Measurements from ENCODE around the gene ZFHX3. TPM values are rescaled to one million over a fixed set of nuclear protein-coding genes. Genes with fewer than 3 reads are reported as not detected.
A peak's percentile ranks its signal among the peaks of the same experiment; 100 is the strongest.
"Not testable (repeated sequence)": the region's sequence is repeated elsewhere in the genome, so short reads cannot be mapped to it uniquely, and the experiment has no call there.

Gene ZFHX3
- total and polyA plus RNA-seq, 3 donors from 2014 or later: 3.3 to 19.9 (median 15.7) TPM

GRCh38 chr16:72997141-72997542 lies 50.8 kb downstream of the ZFHX3 start:
- H3K36me3 ChIP-seq (ENCODE audit: low read depth, missing control alignments): no peaks in the 10 kb centered on the region
- H3K4me1 ChIP-seq: peaks cover 5% of the 10 kb centered on the region
- TF ChIP-seq POLR2A (IDR thresholded peaks at IDR 0.05) (no peak), CTCF (IDR thresholded peaks at IDR 0.05) (no peak)
- H3K27ac ChIP-seq: no peak overlapping the region
- H3K27me3 ChIP-seq: no peaks in the 10 kb centered on the region
- WGBS, 2 donors: 92% methylated on average over 7 of the region's 7 CpGs
- DNase-seq: no peak
- H3K4me3 ChIP-seq: no peak overlapping the region
- intact Hi-C loops (cut with DNase I; ENCODE audit: low total_unique reads): no loop called here
- H3K9me3 ChIP-seq: no peaks in the 10 kb centered on the region

- H3K36me3 ChIP-seq (ENCODE audit: low read depth, missing control alignments): no peaks in the 10 kb centered on the region
- DNase-seq: no peak
- WGBS, 2 donors: 88 to 94% methylated on average over 10 to 11 of the region's 11 CpGs
- TF ChIP-seq CTCF (IDR thresholded peaks at IDR 0.05): no peak
- no peak for TF ChIP-seq POLR2A (IDR thresholded peaks at IDR 0.05)
- H3K27me3 ChIP-seq: no peaks in the 10 kb centered on the region
- H3K4me1 ChIP-seq: peaks cover 8% of the 10 kb centered on the region
- H3K27ac ChIP-seq: no peak overlapping the region
- no peak overlapping the region for H3K4me3 ChIP-seq
- no peaks in the 10 kb centered on the region for H3K9me3 ChIP-seq
- intact Hi-C loops (cut with DNase I; ENCODE audit: low total_unique reads): no loop called here
Observed at GRCh38 chr16:72996291-72997062, 51.5 kb downstream of the ZFHX3 start.

- H3K9me3 ChIP-seq; H3K27me3 ChIP-seq; H3K27ac ChIP-seq; H3K4me3 ChIP-seq; intact Hi-C loops (cut with DNase I; ENCODE audit: low total_unique reads); H3K36me3 ChIP-seq (ENCODE audit: low read depth, missing control alignments); DNase-seq; H3K4me1 ChIP-seq: not testable (repeated sequence)
- WGBS, 2 donors: 82 to 91% methylated on average over 8 to 9 of the region's 9 CpGs
Observed at GRCh38 chr16:72995882-72996270, 52.1 kb downstream of the ZFHX3 start.

GRCh38 chr16:72995151-72995881 lies 52.6 kb downstream of the ZFHX3 start:
- 81 to 86% methylated on average over 18 of the region's 18 CpGs for WGBS, 2 donors
- Histone ChIP-seq H3K4me1 (peaks cover 5% of the 10 kb centered on the region), H3K36me3 (ENCODE audit: low read depth, missing control alignments) (no peaks in the 10 kb centered on the region), H3K27me3 (no peaks in the 10 kb centered on the region), H3K4me3 (no peak overlapping the region), H3K9me3 (no peaks in the 10 kb centered on the region), H3K27ac (no peak overlapping the region)
- intact Hi-C loops (cut with DNase I; ENCODE audit: low total_unique reads): no loop called here
- TF ChIP-seq CTCF (IDR thresholded peaks at IDR 0.05) (peak in 2 of 3 experiments; percentile 8 to 46), POLR2A (IDR thresholded peaks at IDR 0.05) (no peak)
- no peak for DNase-seq

GRCh38 chr16:72992142-72992601 lies 55.8 kb downstream of the ZFHX3 start:
- DNase-seq: no peak
- Histone ChIP-seq H3K27ac (no peak overlapping the region), H3K36me3 (ENCODE audit: low read depth, missing control alignments) (no peaks in the 10 kb centered on the region), H3K9me3 (no peaks in the 10 kb centered on the region), H3K27me3 (no peaks in the 10 kb centered on the region), H3K4me3 (no peak overlapping the region), H3K4me1 (peaks cover 11% of the 10 kb centered on the region)
- intact Hi-C loops (cut with DNase I; ENCODE audit: low total_unique reads): no loop called here
- WGBS, 2 donors: 67 to 70% methylated on average over 6 of the region's 6 CpGs
- TF ChIP-seq CTCF (IDR thresholded peaks at IDR 0.05) (no peak), POLR2A (IDR thresholded peaks at IDR 0.05) (no peak)

All from testis (tissue), 3 donors.